Erythroblast (primary cell): ENCODE data around the gene SKI.
A peak's percentile ranks its signal among the peaks of the same experiment; 100 is the strongest.

Experiments
- DNase-seq, 2 experiments: peaks; one replicate each; lab custom pipeline; 2025; lab: John Stamatoyannopoulos, UW
- GATA1 ChIP-seq: IDR thresholded peaks from 2 replicates; pipeline ENCODE4 v1.6.1; 2011; ENCODE audit warnings: low read depth, mild to moderate bottlenecking, control low read depth, low read length, moderate library complexity
- POLR2A ChIP-seq: IDR thresholded peaks from 2 replicates; pipeline ENCODE4 v1.6.1; 2011; ENCODE audit warnings: mild to moderate bottlenecking, low read length

The SKI gene

DNA sequence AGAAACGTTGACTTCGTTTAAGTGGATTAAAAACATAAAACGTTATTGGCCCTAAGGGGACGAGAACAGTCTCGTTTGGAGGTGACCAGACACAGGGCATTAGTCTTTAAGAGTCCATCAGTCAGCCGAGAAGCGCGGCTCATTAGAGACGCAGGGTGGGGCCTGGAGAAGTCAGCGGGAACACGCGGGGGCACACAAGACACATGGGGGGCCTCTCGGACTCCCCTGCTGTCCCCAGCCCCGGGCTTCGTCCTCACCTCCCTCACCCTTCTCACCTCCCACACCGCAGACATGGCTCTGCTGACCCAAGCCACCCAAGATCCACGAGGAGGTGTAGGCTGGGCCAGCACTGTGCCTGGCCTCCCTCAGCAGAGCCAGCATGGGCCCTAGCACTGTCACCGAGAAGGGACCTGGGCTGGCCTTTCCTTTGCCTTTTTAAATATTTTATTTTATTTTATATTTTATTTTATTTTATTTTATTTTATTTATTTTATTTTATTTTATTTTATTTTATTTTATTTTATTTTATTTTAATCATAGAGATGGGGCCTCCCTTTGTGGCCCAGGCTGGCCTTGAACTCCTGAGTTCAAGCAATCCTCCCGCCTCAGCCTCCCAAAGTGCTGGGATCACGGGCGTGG lies 114.4 kb downstream of the SKI start:
- DNase-seq = no peak
- no peak for TF ChIP-seq POLR2A
- no peak for TF ChIP-seq GATA1

GRCh38 chr1:2343023-2343935 lies 115.2 kb downstream of the SKI start:
- no peak for DNase-seq
- no peak for TF ChIP-seq GATA1
- TF ChIP-seq POLR2A = no peak

DNA sequence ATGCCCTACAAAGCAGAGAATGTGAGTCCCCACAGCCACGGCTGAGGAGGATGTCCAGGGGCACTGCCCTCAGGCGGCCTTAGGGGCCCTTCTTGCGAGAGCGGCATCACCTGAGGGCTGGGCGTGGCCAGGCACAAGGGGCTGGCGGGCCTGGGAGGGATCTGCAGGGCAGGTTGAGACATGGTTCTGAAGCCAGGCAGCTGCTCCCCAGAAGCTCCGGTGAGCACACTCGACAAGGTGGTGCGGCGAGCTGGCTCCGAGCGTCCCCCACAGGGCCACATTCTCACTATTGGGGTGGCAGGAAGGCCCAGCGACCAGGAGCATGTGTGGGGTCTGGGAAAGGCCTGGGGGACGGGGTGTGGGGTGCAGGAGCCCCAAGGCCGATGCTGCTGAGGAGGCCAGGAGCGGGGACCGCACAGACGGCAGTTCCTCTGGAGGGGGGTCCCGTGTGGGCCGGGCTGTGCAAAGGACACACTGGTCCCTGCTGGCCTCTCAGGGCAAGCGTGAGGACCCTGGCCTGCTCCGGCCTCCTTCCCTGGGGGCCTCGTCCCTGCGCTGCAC lies 116.1 kb downstream of the SKI start:
- TF ChIP-seq GATA1 (no peak), POLR2A (no peak)
- no peak for DNase-seq

DNA sequence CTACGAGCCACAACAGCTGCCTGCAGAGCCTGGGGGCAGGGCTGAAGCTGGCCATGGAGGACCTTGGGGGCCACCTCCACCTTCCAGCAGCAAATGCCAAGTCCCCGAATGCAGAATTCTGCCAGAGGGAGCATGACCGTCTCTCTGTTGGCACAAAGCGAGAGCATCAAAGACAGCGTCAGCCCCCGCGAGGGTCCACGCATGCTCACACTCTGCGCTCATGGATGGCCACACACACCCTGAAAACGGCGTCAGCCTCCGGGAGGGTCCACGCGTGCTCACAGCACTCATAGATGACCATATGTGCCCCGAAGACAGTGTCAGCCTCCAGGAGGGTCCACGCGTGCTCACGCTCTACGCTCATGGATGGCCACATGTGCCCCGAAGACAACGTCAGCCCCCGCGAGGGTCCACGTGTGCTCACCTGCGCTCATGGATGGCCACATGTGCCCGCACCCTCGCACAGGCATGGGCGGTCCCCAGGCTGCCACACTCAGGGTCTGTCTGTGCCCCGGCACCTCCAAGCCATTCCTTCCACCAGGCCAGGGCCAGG lies 116.7 kb downstream of the SKI start:
- TF ChIP-seq POLR2A (no peak), GATA1 (no peak)
- no peak for DNase-seq

DNA sequence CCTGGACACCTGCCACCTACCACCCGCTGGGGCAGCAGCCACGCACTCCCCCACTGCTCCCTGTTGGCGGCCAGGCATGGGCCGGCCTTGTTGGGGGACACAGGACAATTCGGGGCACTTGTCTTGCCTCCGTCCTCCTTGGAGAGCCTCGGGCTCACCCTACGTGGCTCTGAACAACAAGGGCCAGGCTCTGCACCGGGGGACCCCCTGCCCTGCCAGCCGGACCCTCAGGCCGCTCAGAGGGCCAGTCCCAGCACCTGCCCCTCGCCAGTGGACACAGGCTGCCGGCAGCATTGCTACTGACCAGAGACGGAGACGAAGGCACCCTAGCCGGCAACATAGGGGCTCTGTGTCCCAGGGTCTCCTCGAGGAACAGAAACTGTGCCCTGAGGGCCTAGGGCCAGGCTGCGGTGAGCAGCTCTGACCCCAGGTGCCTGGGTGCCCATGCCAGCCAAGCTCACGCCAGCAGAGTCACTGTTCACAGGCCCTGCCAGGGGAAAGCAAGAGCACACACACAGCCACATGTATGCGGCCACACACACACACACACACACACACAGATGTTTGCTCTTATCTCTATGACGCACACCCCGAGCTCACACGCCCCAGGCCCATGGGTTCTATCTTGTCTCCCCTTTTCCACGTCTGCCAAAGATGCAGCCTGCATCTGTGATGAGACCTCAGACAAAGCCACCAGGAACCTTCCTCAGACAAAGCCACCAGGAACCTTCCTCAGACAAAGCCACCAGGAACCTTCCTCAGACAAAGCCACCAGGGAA lies 117.4 kb downstream of the SKI start:
- peak; percentile 27 for TF ChIP-seq GATA1
- no peak for TF ChIP-seq POLR2A
- peak; percentile 89 to 94 for DNase-seq

GRCh38 chr1:2346691-2347408 lies 118.7 kb downstream of the SKI start:
- no peak for TF ChIP-seq GATA1
- TF ChIP-seq POLR2A = no peak
- DNase-seq = no peak

DNA sequence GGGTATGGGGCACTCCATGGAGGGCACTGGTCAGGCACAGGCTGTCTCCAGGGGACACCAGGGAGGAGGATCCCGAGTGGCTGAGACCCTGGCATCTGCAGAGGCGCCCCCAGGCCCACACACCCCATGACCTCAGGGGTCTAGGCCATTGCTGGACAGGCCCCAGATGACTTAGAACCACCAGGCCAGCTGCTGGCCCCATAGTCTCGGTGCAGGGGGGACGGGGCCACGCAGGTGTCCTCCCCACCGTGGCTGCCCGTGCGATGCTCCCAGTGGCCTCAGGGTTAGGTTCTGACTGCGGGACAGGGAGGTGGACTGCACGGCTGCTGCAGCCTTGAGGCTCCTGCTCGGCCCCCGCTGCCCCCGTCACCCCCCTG lies 119.3 kb downstream of the SKI start:
- no peak for DNase-seq
- TF ChIP-seq GATA1 (no peak), POLR2A (no peak)

GRCh38 chr1:2347896-2348295 lies 119.8 kb downstream of the SKI start:
- no peak for TF ChIP-seq GATA1
- no peak for DNase-seq

DNA sequence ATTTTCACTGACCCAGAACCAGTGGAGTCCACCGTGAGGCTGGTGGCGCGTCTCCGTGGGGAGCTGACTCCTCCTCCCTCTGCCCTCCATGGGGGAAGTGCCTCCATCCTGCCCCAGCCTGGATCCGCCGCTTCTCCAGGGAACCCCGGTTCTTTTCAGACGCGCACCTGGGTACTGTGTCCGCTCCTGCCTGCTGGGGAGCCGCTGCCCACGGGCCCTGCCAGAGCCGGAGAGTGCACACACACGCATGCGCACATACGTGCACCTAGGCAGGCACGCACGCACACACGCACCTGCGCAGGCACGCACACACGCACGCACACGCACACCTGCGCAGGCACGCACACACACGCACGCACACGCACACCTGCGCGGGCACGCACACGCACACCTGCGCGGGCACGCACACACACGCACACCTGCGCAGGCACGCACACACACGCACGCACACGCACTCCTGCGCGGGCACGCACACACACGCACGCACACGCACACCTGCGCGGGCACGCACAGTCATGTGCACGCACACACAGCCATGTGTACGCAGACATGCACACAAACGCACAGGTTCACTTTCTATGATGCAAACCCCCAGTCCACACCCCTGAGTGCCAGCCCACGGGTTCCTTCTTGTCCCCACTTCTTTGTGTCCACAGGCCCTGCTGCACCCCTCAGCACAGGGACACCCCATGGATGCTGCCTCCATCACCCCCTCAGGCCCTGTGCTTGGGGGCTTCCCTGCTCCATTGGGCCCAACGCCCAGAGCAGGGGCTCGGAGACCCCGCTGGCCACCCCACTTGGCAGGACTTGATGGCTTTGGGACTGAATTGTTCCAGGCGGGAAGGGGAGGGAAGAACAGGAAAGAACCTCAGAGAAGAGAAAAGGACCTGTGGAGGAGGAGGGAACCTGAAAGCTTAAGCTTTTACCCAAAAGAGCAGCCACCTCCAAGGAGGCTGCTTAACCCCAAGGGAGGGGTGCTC lies 120.5 kb downstream of the SKI start:
- no peak for DNase-seq
- TF ChIP-seq GATA1 (no peak), POLR2A (no peak)

DNA sequence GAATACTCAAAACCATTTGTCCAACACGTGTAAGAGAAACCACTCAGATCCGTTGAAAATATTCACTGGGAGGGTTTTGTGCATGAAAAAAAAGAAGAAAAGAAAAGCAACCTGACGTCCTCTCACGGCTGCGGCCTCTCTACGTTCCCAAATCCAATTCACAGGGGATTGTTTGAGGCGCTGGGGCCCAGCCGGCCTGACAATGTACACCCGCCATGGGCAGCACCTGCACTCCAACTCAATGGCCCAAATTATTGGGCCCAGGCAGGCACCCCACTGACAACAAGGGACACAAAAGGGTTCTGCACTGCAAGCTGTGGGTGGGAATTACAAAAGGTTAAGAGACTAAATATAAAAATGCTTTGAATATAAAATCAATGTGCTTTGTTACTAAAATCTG lies 121.7 kb downstream of the SKI start:
- TF ChIP-seq POLR2A (no peak), GATA1 (no peak)
- DNase-seq = no peak

DNA sequence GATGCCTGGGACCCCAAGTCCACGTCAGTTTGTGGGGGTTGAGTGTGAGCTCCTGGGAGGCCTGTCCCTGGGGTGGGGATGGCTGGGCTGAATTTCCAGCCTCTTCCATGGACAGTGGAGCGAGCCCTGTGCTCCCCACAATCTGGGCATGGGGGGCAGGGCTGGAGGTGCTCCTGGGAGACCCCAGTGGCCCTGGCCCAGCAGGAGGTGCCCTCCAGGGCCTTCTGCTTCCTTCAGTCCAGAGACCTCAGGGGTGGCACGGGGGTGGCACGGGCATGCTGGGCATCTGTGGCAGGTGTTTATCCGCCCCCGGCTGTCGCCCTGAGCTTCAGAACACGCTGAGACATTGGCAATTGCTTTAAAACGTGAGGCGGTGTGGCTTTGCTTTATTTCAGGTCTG lies 122.4 kb downstream of the SKI start:
- TF ChIP-seq POLR2A = no peak
- TF ChIP-seq GATA1 = no peak
- DNase-seq = no peak

GRCh38 chr1:2350911-2351655 lies 123.0 kb downstream of the SKI start:
- DNase-seq = no peak
- TF ChIP-seq POLR2A (no peak), GATA1 (no peak)
